ENCODE data around the gene GIMAP4.
"Not testable (repeated sequence)": the region's sequence is repeated elsewhere in the genome, so short reads cannot be mapped to it uniquely, and the experiment has no call there.

The GIMAP4 gene

DNA sequence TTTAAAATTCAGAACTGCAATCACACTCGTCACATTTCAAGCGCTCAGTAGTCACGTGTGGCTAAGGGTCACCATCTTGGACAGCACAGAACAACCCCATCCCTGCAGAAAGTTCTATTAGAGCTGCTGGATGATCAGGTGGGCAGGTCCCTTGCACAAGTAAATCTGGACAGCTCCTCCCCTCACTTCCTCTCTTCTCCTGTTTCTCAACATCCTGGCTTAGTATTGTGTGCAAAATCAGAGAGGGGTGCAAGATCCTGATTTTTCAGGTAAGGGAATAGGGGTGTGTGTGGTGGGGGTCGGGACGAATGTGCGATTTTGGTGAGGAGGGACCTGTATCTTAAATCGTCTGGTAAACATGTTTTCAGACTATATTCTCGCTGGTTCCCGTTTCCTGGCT, at the start of gene GIMAP4:
GIMAP4 (plus strand) TSS at position 222 of the 400 bp plus-strand sequence. CDS start 2,512 bp downstream, outside the sequence.
- TF ChIP-seq CTCF (IDR thresholded peaks at IDR 0.05; ENCODE audit: low read depth, low read length, missing control alignments) = no peak
- H3K4me3 ChIP-seq (replicated peaks; ENCODE audit: low read depth, low read length) = no peak within 1 kb of the TSS
- DNase-seq (ENCODE audit: extremely low read depth, low read depth) = no peak

DNA sequence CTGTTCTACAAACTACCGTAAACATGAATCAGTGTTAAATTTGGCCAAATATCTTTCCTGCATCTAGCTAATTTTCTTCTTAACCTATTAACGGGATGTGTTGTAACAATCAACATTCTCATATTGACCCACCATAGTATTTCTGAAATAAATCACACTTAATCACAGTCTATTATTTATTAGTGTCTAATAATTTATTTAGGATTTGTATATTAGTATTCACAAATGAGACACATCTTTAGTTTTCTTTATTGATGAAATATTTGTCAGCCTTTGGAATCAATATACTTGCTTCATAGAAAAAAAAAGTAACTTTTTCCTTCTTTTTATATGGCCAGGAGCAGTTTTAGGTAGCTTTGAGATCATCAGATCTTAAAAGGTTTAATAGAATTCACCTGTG, 47.9 kb upstream of the GIMAP4 start:
- DNase-seq (ENCODE audit: extremely low read depth, low read depth) = no peak
- TF ChIP-seq CTCF (IDR thresholded peaks at IDR 0.05; ENCODE audit: low read depth, low read length, missing control alignments) = no peak
- H3K4me3 ChIP-seq (replicated peaks; ENCODE audit: low read depth, low read length) = no peak overlapping the region

- TF ChIP-seq CTCF (IDR thresholded peaks at IDR 0.05; ENCODE audit: low read depth, low read length, missing control alignments) = no peak
- DNase-seq (ENCODE audit: extremely low read depth, low read depth) = no peak
- H3K4me3 ChIP-seq (replicated peaks; ENCODE audit: low read depth, low read length) = no peak overlapping the region
These were observed 47.0 kb upstream of the GIMAP4 start for GRCh38 chr7:150520145-150520544.

GRCh38 chr7:150522931-150523330, 44.3 kb upstream of the GIMAP4 start:
- DNase-seq (ENCODE audit: extremely low read depth, low read depth); H3K4me3 ChIP-seq (replicated peaks; ENCODE audit: low read depth, low read length): not testable (repeated sequence)

- TF ChIP-seq CTCF (IDR thresholded peaks at IDR 0.05; ENCODE audit: low read depth, low read length, missing control alignments) = no peak
- no peak overlapping the region for H3K4me3 ChIP-seq (replicated peaks; ENCODE audit: low read depth, low read length)
- DNase-seq (ENCODE audit: extremely low read depth, low read depth) = no peak
These were observed 43.2 kb upstream of the GIMAP4 start for GRCh38 chr7:150524018-150524417.

- no peak overlapping the region for H3K4me3 ChIP-seq (replicated peaks; ENCODE audit: low read depth, low read length)
- DNase-seq (ENCODE audit: extremely low read depth, low read depth) = no peak
- TF ChIP-seq CTCF (IDR thresholded peaks at IDR 0.05; ENCODE audit: low read depth, low read length, missing control alignments) = no peak
These were observed 35.5 kb upstream of the GIMAP4 start for GRCh38 chr7:150531704-150532103.

- H3K4me3 ChIP-seq (replicated peaks; ENCODE audit: low read depth, low read length) = no peak overlapping the region
- no peak for TF ChIP-seq CTCF (IDR thresholded peaks at IDR 0.05; ENCODE audit: low read depth, low read length, missing control alignments)
- DNase-seq (ENCODE audit: extremely low read depth, low read depth) = no peak
These were observed 28.9 kb upstream of the GIMAP4 start for GRCh38 chr7:150538259-150538658.

Data from HFF-Myc (cell line).